HepG2 (cell line): ENCODE measurements around the gene SH2D3A. TPM values are rescaled to one million over a fixed set of nuclear protein-coding genes. Genes with fewer than 3 reads are reported as not detected.

Experiments
- ATAC-seq: fragments of 200-7000 bp; cut with Tn5 transposase; 3 replicates; pipeline ENCODE4 v1.9.1; 2020; ENCODE audit warnings: mild to moderate bottlenecking, moderate library complexity
- BruUV-seq: library from RNA; stranded (reverse); fragments of 400-500 nt; replicated peaks from 2 replicates; lab custom pipeline; 2021; lab: Mats Ljungman, UMichigan
- CTCF ChIA-PET: fragments of 300-600 bp; formaldehyde crosslinking; extraction: SDS; loops from one replicate; lab custom pipeline; 2021; ENCODE audit warnings: low total read pairs, inconsistent platforms, low intra/inter-chr PET ratio; lab: Yijun Ruan, JAX
- POLR2A ChIA-PET: fragments of 350-600 bp; sonication (Branson Sonifier 250); formaldehyde crosslinking; loops from one replicate; lab custom pipeline; 2020; ENCODE audit warnings: antibody characterized with exemption, inconsistent platforms; lab: Yijun Ruan, JAX
- DNase-seq: peaks from one replicate; pipeline ENCODE4 v3.0.0-alpha.2; 2015; ENCODE audit warnings: low spot score
- FAIRE-seq: peaks from 3 replicates; lab custom pipeline; 2011; peaks lifted over from hg19 to GRCh38; lab: Jason Lieb, UNC
- H2AFZ ChIP-seq: one replicate; pipeline ENCODE4 v1.6.1; 2011; ENCODE audit warnings: low read length, inconsistent platforms
- H3K27ac ChIP-seq: fragments of 300-600 bp; 3 replicates; pipeline ENCODE4 v1.8.0; 2011; ENCODE audit warnings: mixed run types, mild to moderate bottlenecking, mixed read lengths, low read length, inconsistent platforms; ENCODE audit not compliant: insufficient read depth; ENCODE audit errors: extremely low read length
- H3K27me3 ChIP-seq, 2 experiments: fragments of 200-600 bp in 1 of 2; 2 replicates in 1 of 2; 3 replicates in 1 of 2; pipeline versions ENCODE4 v1.6.0 to v1.8.0; 2011; ENCODE audit warnings: low read length in 2 of 2, mild to moderate bottlenecking in 2 of 2, moderate library complexity in 2 of 2, inconsistent platforms in 1 of 2; ENCODE audit not compliant: insufficient read depth in 2 of 2, control insufficient read depth in 1 of 2
- H3K36me3 ChIP-seq, 2 experiments: fragments of 200-600 bp in 1 of 2; replicated peaks in 1 of 2; 2 replicates in 1 of 2; 3 replicates in 1 of 2; pipeline versions ENCODE4 v1.5.1 to v1.8.0; 2011; ENCODE audit warnings: low read length in 2 of 2, inconsistent platforms in 1 of 2; ENCODE audit not compliant: insufficient read depth in 2 of 2, control insufficient read depth in 1 of 2
- H3K4me1 ChIP-seq: 2 replicates; pipeline ENCODE4 v1.5.1; 2012; ENCODE audit warnings: low read length, inconsistent platforms; ENCODE audit not compliant: insufficient read depth
- H3K4me2 ChIP-seq: 2 replicates; pipeline ENCODE4 v1.6.0; 2011; ENCODE audit warnings: low read depth, low read length, inconsistent platforms
- H3K4me3 ChIP-seq, 3 experiments: fragments of 200-600 bp in 1 of 3; sonication (generic), shearing (Covaris generic) in 1 of 3; replicated peaks in 1 of 3; 2 replicates each; pipeline ENCODE4 v1.5.1; 2011 to 2016; ENCODE audit warnings: low read length in 3 of 3, inconsistent platforms in 2 of 3, low read depth in 2 of 3, mild to moderate bottlenecking in 2 of 3, control low read depth in 1 of 3, mixed read lengths in 1 of 3; ENCODE audit not compliant: insufficient read depth in 1 of 3
- H3K79me2 ChIP-seq: one replicate; pipeline ENCODE4 v1.6.1; 2011; ENCODE audit warnings: low read length, inconsistent platforms; ENCODE audit not compliant: insufficient read depth
- H3K9ac ChIP-seq: 2 replicates; pipeline ENCODE4 v1.6.0; 2011; ENCODE audit warnings: mild to moderate bottlenecking, low read depth, low read length, inconsistent platforms; ENCODE audit not compliant: insufficient read depth
- H3K9me3 ChIP-seq: 2 replicates; pipeline ENCODE4 v1.5.1; 2012; ENCODE audit warnings: mild to moderate bottlenecking, low read length
- H4K20me1 ChIP-seq: 2 replicates; pipeline ENCODE4 v1.6.0; 2011; ENCODE audit warnings: inconsistent platforms, mild to moderate bottlenecking, low read length, moderate library complexity; ENCODE audit not compliant: insufficient read depth
- BRD4 ChIP-seq: sonication (generic); formaldehyde crosslinking; IDR thresholded peaks from 2 replicates; pipeline ENCODE4 v1.4.0; 2020; ENCODE audit warnings: missing genetic modification reagents
- CEBPB ChIP-seq: IDR thresholded peaks from 2 replicates; pipeline ENCODE4 v1.6.1; 2011; ENCODE audit warnings: low read depth, low read length, improper control_type of control experiment, borderline replicate concordance
- CHCHD3 ChIP-seq: sonication (generic); formaldehyde crosslinking; IDR thresholded peaks from 2 replicates; pipeline ENCODE4 v1.8.0; 2022; ENCODE audit warnings: mild to moderate bottlenecking, missing genetic modification reagents, moderate library complexity
- CHD4 ChIP-seq: fragments of 200-600 bp; sonication (generic); IDR thresholded peaks from 2 replicates; pipeline ENCODE4 v1.7.0; 2017; ENCODE audit warnings: mild to moderate bottlenecking, low read length, borderline replicate concordance
- PHF5A ChIP-seq: IDR thresholded peaks from one replicate; pipeline ENCODE4 v1.6.1; 2018; ENCODE audit warnings: low read depth, missing genetic modification reagents; ENCODE audit not compliant: unreplicated experiment
- SNAPC4 ChIP-seq: sonication (generic); formaldehyde crosslinking; IDR thresholded peaks from 2 replicates; pipeline ENCODE4 v1.4.0; 2020; ENCODE audit warnings: mild to moderate bottlenecking, missing genetic modification reagents
- THAP7 ChIP-seq: sonication (generic); formaldehyde crosslinking; IDR thresholded peaks from 2 replicates; pipeline ENCODE4 v1.8.1; 2023; ENCODE audit warnings: mild to moderate bottlenecking, missing genetic modification reagents
- UBTF ChIP-seq: sonication (generic); formaldehyde crosslinking; IDR thresholded peaks from 2 replicates; pipeline ENCODE4 v1.4.0; 2020; ENCODE audit warnings: mild to moderate bottlenecking, missing genetic modification reagents
- XRCC5 ChIP-seq: fragments of 200-400 bp; formaldehyde crosslinking; optimal IDR thresholded peaks from 2 replicates; pipeline ENCODE3; 2017; ENCODE audit warnings: mild to moderate bottlenecking, low read length
- YEATS4 ChIP-seq: sonication (generic); formaldehyde crosslinking; IDR thresholded peaks from 2 replicates; pipeline ENCODE4 v1.4.0; 2020; ENCODE audit warnings: missing genetic modification reagents, borderline replicate concordance
- ZNF24 ChIP-seq: fragments of 450-650 bp; IDR thresholded peaks from 2 replicates; pipeline ENCODE4 v1.6.1; 2017; ENCODE audit warnings: antibody characterized with exemption, mild to moderate bottlenecking
- ZNF512 ChIP-seq: sonication (generic); formaldehyde crosslinking; IDR thresholded peaks from 2 replicates; pipeline ENCODE4 v1.4.0; 2020; ENCODE audit warnings: mild to moderate bottlenecking, missing genetic modification reagents
- ZNF530 ChIP-seq: sonication (generic); formaldehyde crosslinking; IDR thresholded peaks from 2 replicates; pipeline ENCODE4 v1.5.0; 2020; ENCODE audit warnings: low read depth, mild to moderate bottlenecking, missing genetic modification reagents
- ZNF761 ChIP-seq: sonication (generic); formaldehyde crosslinking; conservative IDR thresholded peaks from 2 replicates; pipeline ENCODE4 v1.4.0; 2020; ENCODE audit warnings: mild to moderate bottlenecking, missing genetic modification reagents
- WGBS: methylation state at CpG from one replicate; pipeline ENCODE4 v1.1.6; 2017; ENCODE audit warnings: low lambda C conversion rate; 5-methylcytosine and 5-hydroxymethylcytosine counted together
- in situ Hi-C: cut with HindIII; loops from 2 replicates; pipeline ENCODE4 v1.10.0; 2017; ENCODE audit warnings: low pct_unique_long_range_greater_than_20kb; ENCODE audit not compliant: extremely low pct_ligation_motif_present
- intact Hi-C: fragments of 100-400 bp; cut with micrococcal nuclease; formaldehyde crosslinking; loops from one replicate; pipeline ENCODE4 v1.10.0; 2022; ENCODE audit not compliant: unreplicated experiment
- polyA plus RNA-seq, 8 experiments: library from polyadenylated mRNA; depleted of rRNA in 3 of 8; stranded (reverse) in 7 of 8; unstranded in 1 of 8; fragments of >200 nt; fragmentation: Illumina TruSeq in 4 of 8; extraction: Trizol in 4 of 8; gene quantifications; 2 replicates each; pipeline versions ENCODE4 v1.2.1 to v1.2.3, GENCODE V29; 2011 to 2016; ENCODE audit warnings: low read depth in 4 of 8, missing spikeins in 1 of 8, mixed read lengths in 1 of 8; ENCODE audit not compliant: insufficient read depth in 1 of 8
- total RNA-seq, 5 experiments: library from RNA; depleted of rRNA; stranded (reverse); fragments of >200 nt; fragmentation: Illumina TruSeq; extraction: Trizol; gene quantifications; 2 replicates each; pipeline ENCODE4 v1.2.3, GENCODE V29; 2016; ENCODE audit warnings: low read depth in 1 of 5

SH2D3A gene
- total and polyA plus RNA-seq, 2 of the 13 experiments (the other 11 are each of a cell fraction or from before 2014, with no cell fraction given), result 1.0 to 2.2 TPM

- ATAC-seq (peak; percentile 0; the same call in 2 of the 3 replicates), FAIRE-seq (no peak), DNase-seq (no peak)
- H3K9ac ChIP-seq, result peak overlapping the region; percentile 90
- peaks cover 0 to 2% of the 10 kb centered on the region in 2 experiments; a peak in 2 of 5 replicates for H3K36me3 ChIP-seq
- ChIA-PET CTCF (interaction anchor here (3.1 to 3.4 kb wide), 3 partner anchors 16 to 126 kb away, joined by 17 to 31 read pairs (median 25); no protein-coding TSS in a partner anchor), POLR2A (interaction anchor here (0.8 to 5.4 kb wide), 11 partner anchors 8 to 46 kb away, joined by 3 to 278 read pairs (median 5); partner anchors contain the start of gene C3)
- H3K4me3 ChIP-seq, result peak overlapping the region; percentile 81 to 90 (median 87)
- H2AFZ ChIP-seq, result no peak overlapping the region
- intact Hi-C loops (loop anchor here (2.0 to 10.0 kb wide), 2 partner anchors 16 to 1138 kb away; partner anchors contain the start of genes C3 and PRR36), in situ Hi-C loops (loop anchor here (5.0 kb wide), 1 partner anchor 125 kb away; no protein-coding TSS in a partner anchor)
- TSS peak; percentile 68 for BruUV-seq
- peaks cover 9% of the 10 kb centered on the region for H4K20me1 ChIP-seq
- peaks cover 30% of the 10 kb centered on the region for H3K79me2 ChIP-seq
- H3K27me3 ChIP-seq, result no peaks in the 10 kb centered on the region; a peak in 1 of 5 replicates
- peaks cover 51% of the 10 kb centered on the region for H3K4me1 ChIP-seq
- H3K27ac ChIP-seq, result peak overlapping the region; percentile 89
- H3K9me3 ChIP-seq, result no peaks in the 10 kb centered on the region
- peak overlapping the region; percentile 87 for H3K4me2 ChIP-seq
- WGBS, result no CpG with 5 or more reads among the region's 16 CpGs
- no peak for TF ChIP-seq ZNF530 (CRISPR knock-in tag)
- peak; percentile 1; the same call in 1 of the 2 replicates for TF ChIP-seq YEATS4 (CRISPR knock-in tag)
- TF ChIP-seq BRD4 (CRISPR knock-in tag), result no peak
- TF ChIP-seq ZNF24, result no peak
- peak; percentile 43; the same call in 1 of the 2 replicates for TF ChIP-seq UBTF
- TF ChIP-seq ZNF512 (CRISPR knock-in tag), result no peak
- TF ChIP-seq CEBPB, result no peak
- 0 out of 2 replicates have a peak, but pooled peaks have one; percentile 13 for TF ChIP-seq THAP7 (CRISPR knock-in tag)
- 0 out of 2 replicates have a peak, but pooled peaks have one; percentile 37 for TF ChIP-seq CHD4
- peak; percentile 64; the same call in 1 of the 2 replicates for TF ChIP-seq ZNF761 (CRISPR knock-in tag)
- TF ChIP-seq SNAPC4, result peak; percentile 20; the same call in 1 of the 2 replicates
- TF ChIP-seq CHCHD3 (CRISPR knock-in tag), result no peak
- TF ChIP-seq PHF5A (CRISPR knock-in tag), result peak; percentile 3
- TF ChIP-seq XRCC5, result peak; percentile 17
Observed at GRCh38 chr19:6736917-6737283, 30.3 kb downstream of the SH2D3A start.
